IMR-90 (cell line): Measurements from ENCODE around the gene FAM234B. TPM values are rescaled to one million over a fixed set of nuclear protein-coding genes. Genes with fewer than 3 reads are reported as not detected.
A peak's percentile ranks its signal among the peaks of the same experiment; 100 is the strongest.

Experiments used
- ATAC-seq: fragments of 200-7000 bp; cut with Tn5 transposase; 2 replicates; pipeline ENCODE4 v1.9.1; 2020; ENCODE audit warnings: low read depth, mild to moderate bottlenecking, moderate library complexity
- BruUV-seq: library from RNA; stranded (reverse); fragments of 400-500 nt; replicated peaks from 2 replicates; lab custom pipeline; 2021; lab: Mats Ljungman, UMichigan
- CTCF ChIA-PET: fragments of 300-600 bp; formaldehyde crosslinking; extraction: SDS; loops from one replicate; lab custom pipeline; 2021; ENCODE audit warnings: antibody characterized with exemption; lab: Yijun Ruan, JAX
- POLR2A ChIA-PET: fragments of 300-600 bp; sonication (Branson Sonifier 250); formaldehyde crosslinking; loops from one replicate; lab custom pipeline; 2022; ENCODE audit warnings: antibody characterized with exemption; ENCODE audit not compliant: unreplicated experiment; lab: Charles Lee
- DNase-seq: peaks from one replicate; pipeline ENCODE4 v3.0.0; 2013
- H2AFZ ChIP-seq: replicated peaks from 2 replicates; pipeline ENCODE3; 2013; ENCODE audit warnings: low read length, mild to moderate bottlenecking; ENCODE audit not compliant: poor library complexity
- H2AK5ac ChIP-seq: 2 replicates; pipeline ENCODE4 v1.6.1; 2013; ENCODE audit warnings: low read depth, low read length, inconsistent platforms
- H2AK9ac ChIP-seq: replicated peaks from 2 replicates; pipeline ENCODE3; 2013; ENCODE audit warnings: mild to moderate bottlenecking, low read depth, low read length, moderate library complexity; ENCODE audit not compliant: poor library complexity
- H2BK120ac ChIP-seq: 2 replicates; pipeline ENCODE4 v1.6.1; 2013; ENCODE audit warnings: low read depth, low read length, inconsistent platforms
- H2BK15ac ChIP-seq: 3 replicates; pipeline ENCODE4 v1.6.1; 2013; ENCODE audit warnings: low read depth, low read length, inconsistent platforms
- H2BK20ac ChIP-seq: 2 replicates; pipeline ENCODE4 v1.6.1; 2013; ENCODE audit warnings: low read depth, mild to moderate bottlenecking, inconsistent platforms, low read length, moderate library complexity
- H2BK5ac ChIP-seq: 2 replicates; pipeline ENCODE4 v1.6.1; 2013; ENCODE audit warnings: mild to moderate bottlenecking, low read depth, low read length, inconsistent platforms; ENCODE audit not compliant: poor library complexity, severe bottlenecking
- H3K14ac ChIP-seq: replicated peaks from 2 replicates; pipeline ENCODE4 v1.6.1; 2013; ENCODE audit warnings: low read depth, low read length, inconsistent platforms
- H3K18ac ChIP-seq: 2 replicates; pipeline ENCODE4 v1.6.1; 2013; ENCODE audit warnings: low read depth, low read length, control low read depth
- H3K23ac ChIP-seq: 2 replicates; pipeline ENCODE4 v1.6.1; 2013; ENCODE audit warnings: low read depth, low read length, inconsistent platforms
- H3K27ac ChIP-seq: 2 replicates; pipeline ENCODE4 v1.5.1; 2013; ENCODE audit warnings: mild to moderate bottlenecking, control low read depth, low read length; ENCODE audit not compliant: insufficient read depth
- H3K27me3 ChIP-seq: 2 replicates; pipeline ENCODE4 v1.6.1; 2013; ENCODE audit warnings: low read length; ENCODE audit not compliant: control insufficient read depth, insufficient read depth
- H3K36me3 ChIP-seq: 2 replicates; pipeline ENCODE4 v1.6.1; 2013; ENCODE audit warnings: low read length, mixed read lengths; ENCODE audit not compliant: control insufficient read depth, insufficient read depth
- H3K4ac ChIP-seq: 2 replicates; pipeline ENCODE4 v1.6.1; 2013; ENCODE audit warnings: low read depth, low read length, inconsistent platforms
- H3K4me1 ChIP-seq: 2 replicates; pipeline ENCODE4 v1.6.1; 2013; ENCODE audit warnings: low read length, mixed read lengths; ENCODE audit not compliant: control insufficient read depth, insufficient read depth
- H3K4me2 ChIP-seq: 2 replicates; pipeline ENCODE4 v1.6.1; 2013; ENCODE audit warnings: low read depth, mild to moderate bottlenecking, control low read depth, low read length, moderate library complexity
- H3K4me3 ChIP-seq: 2 replicates; pipeline ENCODE4 v1.5.1; 2013; ENCODE audit warnings: low read depth, mild to moderate bottlenecking, control low read depth, low read length, moderate library complexity; ENCODE audit not compliant: insufficient read depth
- H3K56ac ChIP-seq: 2 replicates; pipeline ENCODE4 v1.6.1; 2013; ENCODE audit warnings: low read length, inconsistent platforms; ENCODE audit not compliant: insufficient read depth; ENCODE audit errors: extremely low read depth
- H3K79me1 ChIP-seq, 2 experiments: 2 replicates each; pipeline ENCODE4 v1.6.1; 2013; ENCODE audit warnings: low read length in 2 of 2, inconsistent platforms in 1 of 2, low read depth in 1 of 2
- H3K9ac ChIP-seq: 2 replicates; pipeline ENCODE4 v1.6.1; 2013; ENCODE audit warnings: low read depth, low read length, control low read depth
- H3K9me1 ChIP-seq: 2 replicates; pipeline ENCODE4 v1.6.1; 2013; ENCODE audit warnings: low read length, inconsistent platforms; ENCODE audit not compliant: insufficient read depth
- H3K9me3 ChIP-seq: 2 replicates; pipeline ENCODE4 v1.6.1; 2013; ENCODE audit warnings: low read length; ENCODE audit not compliant: control insufficient read depth, insufficient read depth
- H4K20me1 ChIP-seq: 2 replicates; pipeline ENCODE4 v1.6.1; 2013; ENCODE audit warnings: low read length, inconsistent platforms; ENCODE audit not compliant: insufficient read depth
- H4K5ac ChIP-seq: 2 replicates; pipeline ENCODE4 v1.6.1; 2013; ENCODE audit warnings: mild to moderate bottlenecking, low read depth, low read length, control low read depth
- H4K8ac ChIP-seq, 2 experiments: 2 replicates each; pipeline ENCODE4 v1.6.1; 2013; ENCODE audit warnings: low read depth in 2 of 2, low read length in 2 of 2, control low read depth in 1 of 2, inconsistent platforms in 1 of 2
- H4K91ac ChIP-seq: 2 replicates; pipeline ENCODE4 v1.6.1; 2013; ENCODE audit warnings: low read depth, low read length, inconsistent platforms; ENCODE audit not compliant: insufficient read depth
- BHLHE40 ChIP-seq: fragments of 150-350 bp; IDR thresholded peaks from 2 replicates; pipeline ENCODE4 v1.6.1; 2016; ENCODE audit warnings: mild to moderate bottlenecking, low read depth, low read length
- FOS ChIP-seq: fragments of 150-350 bp; IDR thresholded peaks from 2 replicates; pipeline ENCODE4 v1.6.1; 2016; ENCODE audit warnings: low read depth, low read length
- MAZ ChIP-seq: IDR thresholded peaks from 2 replicates; pipeline ENCODE4 v1.6.1; 2012; ENCODE audit warnings: low read depth, mild to moderate bottlenecking, low read length, improper control_type of control experiment, moderate library complexity, borderline replicate concordance
- MXI1 ChIP-seq: IDR thresholded peaks from 2 replicates; pipeline ENCODE4 v1.6.1; 2012; ENCODE audit warnings: low read depth, mild to moderate bottlenecking, low read length, moderate library complexity, borderline replicate concordance
- POLR2A ChIP-seq: IDR thresholded peaks from 2 replicates; pipeline ENCODE4 v1.6.1; 2012; ENCODE audit warnings: mild to moderate bottlenecking, low read depth, low read length
- RAD21 ChIP-seq: IDR thresholded peaks from 2 replicates; pipeline ENCODE4 v1.6.1; 2012; ENCODE audit warnings: low read length, improper control_type of control experiment
- WGBS, 2 experiments: methylation state at CpG; one replicate each; pipeline versions ENCODE4 v1.1.5 to v1.1.7; 2013; ENCODE audit warnings: missing lambda C conversion rate in 2 of 2; ENCODE audit not compliant: insufficient read length in 1 of 2; ENCODE audit errors: extremely low coverage in 2 of 2; 5-methylcytosine and 5-hydroxymethylcytosine counted together
- dilution Hi-C: fragments of 300-500 bp; cut with HindIII; formaldehyde crosslinking; loops from one replicate; pipeline ENCODE4 v1.14.3; 2018; ENCODE audit warnings: low sequenced_read_pairs; ENCODE audit not compliant: unreplicated experiment
- in situ Hi-C: fragments of 300-500 bp; cut with MboI; formaldehyde crosslinking; loops from 3 replicates; pipeline ENCODE4 v1.14.3; 2019; ENCODE audit warnings: low sequenced_read_pairs, inconsistent platforms, mixed read lengths
- intact Hi-C: fragments of 100-400 bp; cut with micrococcal nuclease; formaldehyde crosslinking; loops from 2 replicates; pipeline ENCODE4 v1.10.0; 2022
- polyA plus RNA-seq, 3 experiments: library from polyadenylated mRNA; depleted of rRNA; stranded (reverse); fragments of >200 nt; gene quantifications; 2 replicates each; pipeline ENCODE4 v1.2.3, GENCODE V29; 2012; ENCODE audit warnings: low replicate concordance in 1 of 3
- total RNA-seq: library from RNA; depleted of rRNA; stranded (reverse); fragments of >200 nt; gene quantifications from 2 replicates; pipeline ENCODE4 v1.2.3, GENCODE V29; 2012

The FAM234B gene
- total and polyA plus RNA-seq, 2 of the 4 experiments (the other 2 are of a cell fraction) = 3.6 to 8.6 TPM

DNA sequence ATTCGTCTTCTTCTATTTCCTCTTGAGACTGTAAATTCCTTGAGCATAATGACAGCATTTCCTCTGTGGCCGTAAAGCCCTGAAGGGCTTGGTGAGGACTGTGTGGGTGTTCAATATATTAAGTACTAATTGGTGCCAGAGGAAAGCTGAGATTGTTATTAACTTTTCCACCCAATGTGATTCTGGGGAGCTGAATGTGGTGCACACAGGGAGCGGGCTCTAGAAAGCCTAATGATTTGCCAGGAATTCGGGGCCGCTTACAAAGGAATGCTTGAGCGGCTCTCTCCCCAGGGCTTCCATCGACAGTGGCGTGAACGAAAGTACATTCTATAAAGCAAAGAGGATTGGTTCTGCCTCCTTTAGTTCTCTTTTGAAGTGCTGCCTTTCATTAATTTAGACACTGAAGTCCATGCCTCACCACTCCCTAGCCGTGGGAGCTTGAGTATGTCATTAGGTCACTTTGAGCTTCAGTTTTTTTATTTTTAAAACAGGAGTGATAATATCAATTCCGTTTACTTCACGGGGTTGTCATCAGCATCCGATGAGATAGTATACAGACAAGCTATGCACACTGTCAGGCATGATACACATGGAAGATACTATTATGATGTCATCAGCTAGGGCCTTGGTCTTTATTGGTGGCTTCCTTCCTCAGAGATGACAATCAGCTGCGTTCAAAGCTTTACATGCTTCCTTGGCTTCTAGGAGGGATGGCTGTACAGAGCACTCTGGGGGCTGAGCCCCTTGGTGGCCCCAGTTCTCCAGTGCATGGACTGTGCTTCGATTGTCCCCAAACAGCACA is 70.3 kb downstream of the FAM234B start:
- no peak overlapping the region for H3K9ac ChIP-seq
- 56% methylated on average over 6 of the region's 15 CpGs; no CpG with 5 or more reads in 1 of the 2 experiments for WGBS, 2 experiments
- H3K9me1 ChIP-seq = no peaks in the 10 kb centered on the region
- H3K4me1 ChIP-seq = peaks cover 2% of the 10 kb centered on the region; the same call in 1 of the 2 replicates
- H3K4me3 ChIP-seq = no peak overlapping the region
- no TSS peak for BruUV-seq
- no peak overlapping the region for H3K27ac ChIP-seq
- 0 out of 2 replicates have a peak overlapping the region, but pooled peaks have one; percentile 14 for H2BK120ac ChIP-seq
- intact Hi-C loops (no loop called here), dilution Hi-C loops (no loop called here), in situ Hi-C loops (no loop called here)
- H4K5ac ChIP-seq = no peak overlapping the region
- H3K36me3 ChIP-seq = no peaks in the 10 kb centered on the region
- no peak overlapping the region for H3K4me2 ChIP-seq
- no peaks in the 10 kb centered on the region for H4K20me1 ChIP-seq
- ChIA-PET POLR2A (no interaction called here), CTCF (no interaction called here)
- H3K79me1 ChIP-seq = no peaks in the 10 kb centered on the region
- no peak overlapping the region for H3K23ac ChIP-seq
- no peak overlapping the region for H4K8ac ChIP-seq
- ATAC-seq (no peak), DNase-seq (no peak)
- no peak overlapping the region for H4K91ac ChIP-seq
- H3K27me3 ChIP-seq = no peaks in the 10 kb centered on the region
- TF ChIP-seq RAD21 = no peak
- no peak for TF ChIP-seq BHLHE40
- no peak for TF ChIP-seq MXI1
- TF ChIP-seq FOS = no peak
- no peak for TF ChIP-seq POLR2A
- no peak for TF ChIP-seq MAZ
- H2AFZ ChIP-seq = no peak overlapping the region
- no peak overlapping the region for H3K56ac ChIP-seq
- H2AK5ac ChIP-seq = no peak overlapping the region
- H2BK5ac ChIP-seq = no peak overlapping the region
- no peak overlapping the region for H3K18ac ChIP-seq
- peaks cover 4% of the 10 kb centered on the region for H3K9me3 ChIP-seq
- no peak overlapping the region for H3K4ac ChIP-seq
- H2AK9ac ChIP-seq = no peak overlapping the region
- no peak overlapping the region for H3K14ac ChIP-seq
- H2BK15ac ChIP-seq = no peak overlapping the region
- H2BK20ac ChIP-seq = no peak overlapping the region
